ENCODE measurements around the gene MYRFL. TPM values are rescaled to one million over a fixed set of nuclear protein-coding genes. Genes with fewer than 3 reads are reported as not detected.

Gene MYRFL
- total RNA-seq, 2 donors from 2014 or later = 1.0 to 1.3 TPM

- no peak for DNase-seq
- intact Hi-C loops (cut with DNase I, micrococcal nuclease) = no loop called here
These were observed 61.1 kb downstream of the MYRFL start for GRCh38 chr12:69886109-69886508.

GRCh38 chr12:69886715-69887114 lies 61.7 kb downstream of the MYRFL start:
- ATAC-seq (no peak), DNase-seq (no peak)
- intact Hi-C loops (cut with DNase I, micrococcal nuclease) = no loop called here

More at GRCh38 chr12:69886109-69886508, 61.1 kb downstream of the MYRFL start:
- ATAC-seq = no peak

GRCh38 chr12:69888901-69889300 lies 63.9 kb downstream of the MYRFL start:
- intact Hi-C loops (cut with DNase I, micrococcal nuclease) = no loop called here
- no peak for DNase-seq

GRCh38 chr12:69894800-69895383 lies 69.9 kb downstream of the MYRFL start:
- DNase-seq (no peak), ATAC-seq (no peak)
- intact Hi-C loops (cut with DNase I, micrococcal nuclease) = no loop called here

More at GRCh38 chr12:69888901-69889300, 63.9 kb downstream of the MYRFL start:
- no peak for ATAC-seq

GRCh38 chr12:69896653-69897381 lies 71.8 kb downstream of the MYRFL start:
- DNase-seq (no peak), ATAC-seq (no peak)
- intact Hi-C loops (cut with DNase I, micrococcal nuclease) = no loop called here

GRCh38 chr12:69897744-69898143 lies 72.7 kb downstream of the MYRFL start:
- ATAC-seq (no peak), DNase-seq (no peak)
- intact Hi-C loops (cut with DNase I, micrococcal nuclease) = no loop called here

- DNase-seq (no peak), ATAC-seq (no peak)
- intact Hi-C loops (cut with DNase I, micrococcal nuclease) = no loop called here
These were observed 73.2 kb downstream of the MYRFL start for GRCh38 chr12:69898236-69898635.

- intact Hi-C loops (cut with DNase I, micrococcal nuclease) = loop anchor here in 1 of 2 donors (10.0 kb wide), 1 partner anchor 674 kb away; no protein-coding TSS in a partner anchor
- peak; percentile 68 to 86 for DNase-seq
- peak; percentile 85 for ATAC-seq
These were observed 75.7 kb downstream of the MYRFL start for GRCh38 chr12:69900720-69901131.

- intact Hi-C loops (cut with DNase I, micrococcal nuclease) = loop anchor here in 1 of 2 donors (10.0 kb wide), 1 partner anchor 673 kb away; no protein-coding TSS in a partner anchor
- ATAC-seq (no peak), DNase-seq (no peak)
These were observed 76.3 kb downstream of the MYRFL start for GRCh38 chr12:69901221-69901905.

GRCh38 chr12:69903548-69903947 lies 78.5 kb downstream of the MYRFL start:
- no peak for ATAC-seq
- intact Hi-C loops (cut with DNase I, micrococcal nuclease) = loop anchor here in 1 of 2 donors (10.0 kb wide), 1 partner anchor 671 kb away; no protein-coding TSS in a partner anchor
- DNase-seq = no peak

GRCh38 chr12:69904777-69905176 lies 79.8 kb downstream of the MYRFL start:
- intact Hi-C loops (cut with DNase I, micrococcal nuclease) = loop anchor here in 1 of 2 donors (10.0 kb wide), 1 partner anchor 670 kb away; no protein-coding TSS in a partner anchor
- ATAC-seq (no peak), DNase-seq (no peak)

- intact Hi-C loops (cut with DNase I, micrococcal nuclease) = loop anchor here in 1 of 2 donors (10.0 kb wide), 1 partner anchor 669 kb away; no protein-coding TSS in a partner anchor
- no peak for ATAC-seq
- no peak for DNase-seq
These were observed 80.8 kb downstream of the MYRFL start for GRCh38 chr12:69905801-69906200.

GRCh38 chr12:69906411-69907216 lies 81.6 kb downstream of the MYRFL start:
- intact Hi-C loops (cut with DNase I, micrococcal nuclease) = loop anchor here in 1 of 2 donors (10.0 kb wide), 1 partner anchor 668 kb away; no protein-coding TSS in a partner anchor
- no peak for DNase-seq
- peak; percentile 46 for ATAC-seq

- ATAC-seq (no peak), DNase-seq (no peak)
- intact Hi-C loops (cut with DNase I, micrococcal nuclease) = loop anchor here in 1 of 2 donors (10.0 kb wide), 1 partner anchor 667 kb away; no protein-coding TSS in a partner anchor
These were observed 83.2 kb downstream of the MYRFL start for GRCh38 chr12:69908203-69908602.

GRCh38 chr12:69910694-69911093 lies 85.7 kb downstream of the MYRFL start:
- intact Hi-C loops (cut with DNase I, micrococcal nuclease) = no loop called here
- DNase-seq (no peak), ATAC-seq (peak; percentile 93)

GRCh38 chr12:69913526-69913925 lies 88.5 kb downstream of the MYRFL start:
- DNase-seq = no peak
- no peak for ATAC-seq
- intact Hi-C loops (cut with DNase I, micrococcal nuclease) = no loop called here

- ATAC-seq = no peak
- DNase-seq = no peak
- intact Hi-C loops (cut with DNase I, micrococcal nuclease) = no loop called here
These were observed 90.9 kb downstream of the MYRFL start for GRCh38 chr12:69915964-69916363.

GRCh38 chr12:69916544-69917235 lies 91.7 kb downstream of the MYRFL start:
- DNase-seq (no peak), ATAC-seq (no peak)
- intact Hi-C loops (cut with DNase I, micrococcal nuclease) = no loop called here

Data from left colon (tissue), 2 donors.